H9 (cell line): ENCODE results near the gene ARHGEF10L. TPM values are rescaled to one million over a fixed set of nuclear protein-coding genes. Genes with fewer than 3 reads are reported as not detected.

Source experiments
- DNase-seq: peaks from one replicate; pipeline ENCODE4 v3.0.0-alpha.2; 2017
- H2AFZ ChIP-seq: one replicate; pipeline ENCODE4 v1.6.1; 2013; ENCODE audit warnings: mild to moderate bottlenecking, low read length, control low read depth, moderate library complexity
- H2AK5ac ChIP-seq: 2 replicates; pipeline ENCODE4 v1.6.1; 2013; ENCODE audit warnings: low read length, control low read depth, mixed read lengths; ENCODE audit not compliant: insufficient read length
- H2BK120ac ChIP-seq: one replicate; pipeline ENCODE4 v1.6.1; 2013; ENCODE audit warnings: low read depth, mild to moderate bottlenecking, low read length, control low read depth, inconsistent platforms; ENCODE audit not compliant: poor library complexity, severe bottlenecking
- H2BK12ac ChIP-seq: 2 replicates; pipeline ENCODE4 v1.6.1; 2013; ENCODE audit warnings: low read length, control low read depth, mixed read lengths, low read depth; ENCODE audit not compliant: insufficient read length
- H2BK15ac ChIP-seq: 2 replicates; pipeline ENCODE4 v1.6.1; 2013; ENCODE audit warnings: low read depth, low read length, control low read depth
- H2BK20ac ChIP-seq: one replicate; pipeline ENCODE4 v1.6.1; 2013; ENCODE audit warnings: low read depth, mild to moderate bottlenecking, low read length, control low read depth, inconsistent platforms; ENCODE audit not compliant: poor library complexity, severe bottlenecking
- H2BK5ac ChIP-seq: 2 replicates; pipeline ENCODE4 v1.6.1; 2013; ENCODE audit warnings: low read length, control low read depth, mixed read lengths; ENCODE audit not compliant: insufficient read length
- H3K14ac ChIP-seq: 2 replicates; pipeline ENCODE4 v1.6.1; 2013; ENCODE audit warnings: low read length, control low read depth; ENCODE audit not compliant: insufficient read depth
- H3K18ac ChIP-seq: 2 replicates; pipeline ENCODE4 v1.6.1; 2013; ENCODE audit warnings: low read depth, mild to moderate bottlenecking, mixed read lengths, low read length, control low read depth; ENCODE audit not compliant: insufficient read length
- H3K23ac ChIP-seq: 2 replicates; pipeline ENCODE4 v1.6.1; 2013; ENCODE audit warnings: low read length, control low read depth, mixed read lengths, low read depth; ENCODE audit not compliant: insufficient read length
- H3K23me2 ChIP-seq: 2 replicates; pipeline ENCODE4 v1.6.1; 2013; ENCODE audit warnings: low read depth, mild to moderate bottlenecking, mixed read lengths, low read length, control low read depth; ENCODE audit not compliant: insufficient read length, poor library complexity, severe bottlenecking
- H3K27ac ChIP-seq: 2 replicates; pipeline ENCODE4 v1.5.1; 2013; ENCODE audit warnings: low read length, control low read depth, mixed read lengths, low read depth; ENCODE audit not compliant: insufficient read length
- H3K27me3 ChIP-seq: 2 replicates; pipeline ENCODE4 v1.6.1; 2013; ENCODE audit warnings: low read length, control low read depth, inconsistent platforms; ENCODE audit not compliant: insufficient read depth
- H3K4ac ChIP-seq: 2 replicates; pipeline ENCODE4 v1.6.1; 2013; ENCODE audit warnings: low read depth, mild to moderate bottlenecking, control low read depth, inconsistent platforms, low read length, moderate library complexity
- H3K4me1 ChIP-seq: 2 replicates; pipeline ENCODE4 v1.6.1; 2013; ENCODE audit warnings: low read length, control low read depth, inconsistent platforms; ENCODE audit not compliant: insufficient read depth
- H3K4me2 ChIP-seq: 2 replicates; pipeline ENCODE4 v1.6.1; 2013; ENCODE audit warnings: low read length, control low read depth, mixed read lengths; ENCODE audit not compliant: insufficient read length, insufficient read depth
- H3K56ac ChIP-seq: 2 replicates; pipeline ENCODE4 v1.6.1; 2013; ENCODE audit warnings: low read depth, mild to moderate bottlenecking, mixed read lengths, low read length, control low read depth; ENCODE audit not compliant: insufficient read length
- H3K79me1 ChIP-seq: 2 replicates; pipeline ENCODE4 v1.6.1; 2013; ENCODE audit warnings: low read depth, mild to moderate bottlenecking, moderate library complexity, low read length, control low read depth, inconsistent platforms; ENCODE audit not compliant: insufficient read depth, poor library complexity, severe bottlenecking
- H3K79me2 ChIP-seq: 2 replicates; pipeline ENCODE4 v1.6.1; 2013; ENCODE audit warnings: low read length, control low read depth, inconsistent platforms; ENCODE audit not compliant: insufficient read depth
- H3K9ac ChIP-seq: 2 replicates; pipeline ENCODE4 v1.6.1; 2013; ENCODE audit warnings: low read length, control low read depth, mixed read lengths; ENCODE audit not compliant: insufficient read length; ENCODE audit errors: extremely low read depth
- H3K9me3 ChIP-seq: one replicate; pipeline ENCODE4 v1.6.1; 2013; ENCODE audit warnings: low read depth, low read length, inconsistent platforms; ENCODE audit not compliant: control insufficient read depth
- H3T11ph ChIP-seq: one replicate; pipeline ENCODE4 v1.6.1; 2013; ENCODE audit warnings: mild to moderate bottlenecking, low read length, control low read depth, inconsistent platforms
- H4K20me1 ChIP-seq: one replicate; pipeline ENCODE4 v1.6.1; 2013; ENCODE audit not compliant: control insufficient read depth, insufficient read length, insufficient read depth
- H4K5ac ChIP-seq: 2 replicates; pipeline ENCODE4 v1.6.1; 2013; ENCODE audit warnings: low read depth, mild to moderate bottlenecking, mixed read lengths, low read length, control low read depth; ENCODE audit not compliant: insufficient read length
- H4K8ac ChIP-seq: replicated peaks from 2 replicates; pipeline ENCODE4 v1.6.1; 2013; ENCODE audit warnings: low read length, control low read depth, mixed read lengths, low read depth; ENCODE audit not compliant: insufficient read length
- H4K91ac ChIP-seq: 2 replicates; pipeline ENCODE4 v1.6.1; 2013; ENCODE audit warnings: low read depth, mild to moderate bottlenecking, moderate library complexity, mixed read lengths, low read length, control low read depth; ENCODE audit not compliant: insufficient read length
- H3K27ac Mint-ChIP-seq, 3 experiments: 2 replicates in 2 of 3; 3 replicates in 1 of 3; pipeline ENCODE4 v1.8.0; 2020 to 2021; ENCODE audit warnings: mixed read lengths in 3 of 3, mild to moderate bottlenecking in 1 of 3, moderate library complexity in 1 of 3
- H3K27me3 Mint-ChIP-seq: 2 replicates; pipeline ENCODE4 v1.8.0; 2021; ENCODE audit warnings: low read depth, mild to moderate bottlenecking, moderate library complexity, mixed read lengths
- H3K36me3 Mint-ChIP-seq, 3 experiments: 2 replicates in 2 of 3; 3 replicates in 1 of 3; pipeline ENCODE4 v1.8.0; 2020 to 2021; ENCODE audit warnings: low read depth in 3 of 3, mixed read lengths in 3 of 3; ENCODE audit not compliant: insufficient read depth in 1 of 3
- H3K4me1 Mint-ChIP-seq, 2 experiments: 2 replicates each; pipeline ENCODE4 v1.8.0; 2020; ENCODE audit warnings: mixed read lengths in 2 of 2
- H3K4me3 Mint-ChIP-seq, 2 experiments: 2 replicates in 1 of 2; 3 replicates in 1 of 2; pipeline ENCODE4 v1.8.0; 2020 to 2021; ENCODE audit warnings: mild to moderate bottlenecking in 2 of 2, mixed read lengths in 2 of 2, moderate library complexity in 1 of 2
- H3K9me3 Mint-ChIP-seq, 2 experiments: 2 replicates in 1 of 2; 3 replicates in 1 of 2; pipeline ENCODE4 v1.8.0; 2020; ENCODE audit warnings: mild to moderate bottlenecking in 2 of 2, mixed read lengths in 2 of 2, moderate library complexity in 1 of 2
- WGBS: extraction: QIAGEN DNeasy Blood & Tissue Kit; methylation state at CpG from one replicate; pipeline ENCODE4 v1.1.7; 2013; ENCODE audit warnings: missing lambda C conversion rate, low lambda C conversion rate, mixed read lengths; ENCODE audit not compliant: insufficient read length; ENCODE audit errors: extremely low coverage; 5-methylcytosine and 5-hydroxymethylcytosine counted together
- total RNA-seq: library from RNA; stranded (reverse); gene quantifications from 2 replicates; pipeline ENCODE4 v1.2.1, GENCODE V29; 2021
- TF ChIP-seq, protein P1 (sequence below): fragments of 200-600 bp; sonication (generic); conservative IDR thresholded peaks from 3 replicates; pipeline ENCODE4 v1.8.0; 2021; ENCODE audit warnings: antibody characterized with exemption, mild to moderate bottlenecking

The ARHGEF10L gene
- total RNA-seq, 1 experiment from 2014 or later = 20.2 TPM

DNA sequence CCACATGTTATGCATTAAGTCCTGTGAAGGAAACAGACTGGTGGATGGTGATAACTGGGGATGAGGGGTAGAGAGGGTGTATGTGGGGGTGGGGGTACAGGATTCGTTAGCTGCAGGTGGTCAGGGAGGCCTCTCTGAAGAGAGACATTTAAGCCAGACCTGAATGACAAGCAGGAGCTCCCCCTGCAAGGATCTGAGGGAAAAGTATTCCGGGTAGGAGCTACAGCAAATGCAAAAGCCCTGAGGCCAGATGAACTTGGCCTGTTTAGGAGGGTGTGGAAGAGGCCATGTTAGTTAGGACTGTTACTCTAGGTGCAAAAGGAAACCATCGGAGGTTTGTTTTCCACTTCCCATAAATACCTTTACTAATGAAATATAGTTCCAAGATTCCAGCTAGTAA, 9.9 kb downstream of the ARHGEF10L start:
- no CpG with 5 or more reads among the region's 3 CpGs for WGBS
- Histone ChIP-seq H3K79me1 (peaks cover 3% of the 10 kb centered on the region), H3K23me2 (no peaks in the 10 kb centered on the region), H2BK15ac (no peak overlapping the region), H2AK5ac (no peak overlapping the region), H2AFZ (no peak overlapping the region), H2BK120ac (no peak overlapping the region), H2BK20ac (no peak overlapping the region), H4K8ac (no peak overlapping the region), H3K79me2 (peaks cover 19% of the 10 kb centered on the region; the same call in 1 of the 2 replicates), H2BK12ac (no peak overlapping the region), H2BK5ac (no peak overlapping the region), H3T11ph (no peak overlapping the region), H3K4me1 (peaks cover 33% of the 10 kb centered on the region; the same call in 1 of the 2 replicates), H3K27ac (no peak overlapping the region), H3K14ac (no peak overlapping the region), H4K5ac (no peak overlapping the region), H3K27me3 (no peaks in the 10 kb centered on the region), H4K20me1 (no peaks in the 10 kb centered on the region), H3K4ac (no peak overlapping the region), H3K56ac (no peak overlapping the region), H3K23ac (no peak overlapping the region), H3K4me2 (no peak overlapping the region), H3K9ac (no peak overlapping the region), H3K9me3 (no peaks in the 10 kb centered on the region), H4K91ac (no peak overlapping the region), H3K18ac (no peak overlapping the region)
- H3K4me1 Mint-ChIP-seq = peaks cover 79 to 88% of the 10 kb centered on the region in 2 experiments
- DNase-seq = peak; percentile 66
- peaks cover 5 to 13% (median 8%) of the 10 kb centered on the region in 3 experiments for H3K36me3 Mint-ChIP-seq
- TF ChIP-seq, protein P1, sequence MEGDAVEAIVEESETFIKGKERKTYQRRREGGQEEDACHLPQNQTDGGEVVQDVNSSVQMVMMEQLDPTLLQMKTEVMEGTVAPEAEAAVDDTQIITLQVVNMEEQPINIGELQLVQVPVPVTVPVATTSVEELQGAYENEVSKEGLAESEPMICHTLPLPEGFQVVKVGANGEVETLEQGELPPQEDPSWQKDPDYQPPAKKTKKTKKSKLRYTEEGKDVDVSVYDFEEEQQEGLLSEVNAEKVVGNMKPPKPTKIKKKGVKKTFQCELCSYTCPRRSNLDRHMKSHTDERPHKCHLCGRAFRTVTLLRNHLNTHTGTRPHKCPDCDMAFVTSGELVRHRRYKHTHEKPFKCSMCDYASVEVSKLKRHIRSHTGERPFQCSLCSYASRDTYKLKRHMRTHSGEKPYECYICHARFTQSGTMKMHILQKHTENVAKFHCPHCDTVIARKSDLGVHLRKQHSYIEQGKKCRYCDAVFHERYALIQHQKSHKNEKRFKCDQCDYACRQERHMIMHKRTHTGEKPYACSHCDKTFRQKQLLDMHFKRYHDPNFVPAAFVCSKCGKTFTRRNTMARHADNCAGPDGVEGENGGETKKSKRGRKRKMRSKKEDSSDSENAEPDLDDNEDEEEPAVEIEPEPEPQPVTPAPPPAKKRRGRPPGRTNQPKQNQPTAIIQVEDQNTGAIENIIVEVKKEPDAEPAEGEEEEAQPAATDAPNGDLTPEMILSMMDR = no peak
- H3K27ac Mint-ChIP-seq = peak overlapping the region; percentile 88 to 94 (median 91)
- H3K27me3 Mint-ChIP-seq = no peaks in the 10 kb centered on the region
- peak overlapping the region in 1 of 2 experiments; percentile 45; a peak in 1 of 5 replicates for H3K4me3 Mint-ChIP-seq
- H3K9me3 Mint-ChIP-seq = peaks cover 0 to 2% of the 10 kb centered on the region in 2 experiments; a peak in 1 of 5 replicates
